Loucy (cell line): Measurements from ENCODE around the gene MAP4K5.

Experiments
- EZH2phosphoT487 ChIP-seq: fragments of 200-600 bp; IDR thresholded peaks from 2 replicates; pipeline ENCODE4 v1.6.1; 2018; ENCODE audit warnings: antibody characterized with exemption, mild to moderate bottlenecking, moderate library complexity, borderline replicate concordance
- TF ChIP-seq, protein P1 (sequence below): fragments of 200-600 bp; sonication (generic); conservative IDR thresholded peaks from 2 replicates; pipeline ENCODE4 v1.5.1; 2014; ENCODE audit warnings: mild to moderate bottlenecking, antibody characterized with exemption, low read length

DNA sequence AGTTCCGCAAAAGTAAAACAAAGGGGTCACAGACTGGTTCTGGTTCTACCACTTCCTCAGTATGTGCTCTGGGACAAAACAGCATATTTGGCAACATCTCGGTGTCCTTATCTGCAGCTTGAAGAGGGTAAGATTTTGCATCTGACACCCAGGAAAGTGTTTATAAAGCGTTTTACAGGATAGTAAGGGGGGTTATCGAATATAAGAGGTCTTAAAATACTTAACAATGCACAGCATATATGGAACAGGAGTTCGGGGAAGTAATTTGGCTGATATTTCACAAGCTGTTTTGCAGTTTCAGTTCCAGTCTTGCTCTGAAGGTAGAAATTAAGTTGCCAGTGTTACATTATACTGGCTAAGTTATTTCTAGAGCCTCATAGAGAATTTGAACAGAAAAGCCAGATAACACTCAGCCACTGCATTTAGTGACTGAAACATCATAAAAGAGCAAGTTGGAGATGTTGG, 904 bp upstream of the MAP4K5 start:
- TF ChIP-seq, protein P1, sequence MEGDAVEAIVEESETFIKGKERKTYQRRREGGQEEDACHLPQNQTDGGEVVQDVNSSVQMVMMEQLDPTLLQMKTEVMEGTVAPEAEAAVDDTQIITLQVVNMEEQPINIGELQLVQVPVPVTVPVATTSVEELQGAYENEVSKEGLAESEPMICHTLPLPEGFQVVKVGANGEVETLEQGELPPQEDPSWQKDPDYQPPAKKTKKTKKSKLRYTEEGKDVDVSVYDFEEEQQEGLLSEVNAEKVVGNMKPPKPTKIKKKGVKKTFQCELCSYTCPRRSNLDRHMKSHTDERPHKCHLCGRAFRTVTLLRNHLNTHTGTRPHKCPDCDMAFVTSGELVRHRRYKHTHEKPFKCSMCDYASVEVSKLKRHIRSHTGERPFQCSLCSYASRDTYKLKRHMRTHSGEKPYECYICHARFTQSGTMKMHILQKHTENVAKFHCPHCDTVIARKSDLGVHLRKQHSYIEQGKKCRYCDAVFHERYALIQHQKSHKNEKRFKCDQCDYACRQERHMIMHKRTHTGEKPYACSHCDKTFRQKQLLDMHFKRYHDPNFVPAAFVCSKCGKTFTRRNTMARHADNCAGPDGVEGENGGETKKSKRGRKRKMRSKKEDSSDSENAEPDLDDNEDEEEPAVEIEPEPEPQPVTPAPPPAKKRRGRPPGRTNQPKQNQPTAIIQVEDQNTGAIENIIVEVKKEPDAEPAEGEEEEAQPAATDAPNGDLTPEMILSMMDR = no peak
- no peak for TF ChIP-seq EZH2phosphoT487
